Esophagus muscularis mucosa (tissue), 3 donors: ENCODE measurements around the gene SIGLEC15.

Source experiments
- POLR2A ChIP-seq: fragments of 450-650 bp; IDR thresholded peaks from one replicate; pipeline ENCODE4 v1.6.1; 2017; ENCODE audit warnings: antibody characterized with exemption, moderate library complexity, mild to moderate bottlenecking, low read depth
- TF ChIP-seq, protein P1 (sequence below), 3 experiments: fragments of 200-600 bp in 2 of 3; fragments of 450-650 bp in 1 of 3; sonication (generic) in 2 of 3; IDR thresholded peaks; one replicate each; pipeline ENCODE4 v1.5.1; 2017 to 2019; ENCODE audit warnings: antibody characterized with exemption in 3 of 3, mild to moderate bottlenecking in 2 of 3, moderate library complexity in 1 of 3

DNA sequence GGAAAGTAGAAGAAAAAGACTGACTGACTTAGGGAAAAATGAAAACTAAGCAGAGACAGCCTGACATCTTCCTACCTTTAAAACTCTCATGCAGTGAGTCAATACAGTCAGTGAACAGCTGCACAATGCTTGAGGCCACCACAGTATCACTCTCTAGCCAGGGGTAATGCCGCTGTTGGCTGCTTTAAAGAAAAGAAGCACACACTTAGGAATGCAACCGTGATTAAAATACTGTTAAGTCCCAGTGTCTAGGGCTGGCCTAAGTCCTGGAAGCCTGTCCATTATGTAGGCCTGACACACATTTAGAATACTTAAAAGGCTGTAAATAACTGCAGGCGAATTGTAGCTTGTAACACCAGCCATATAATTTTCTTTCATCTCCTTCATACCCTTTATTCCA lies 50.7 kb downstream of the SIGLEC15 start:
- TF ChIP-seq, protein P1, sequence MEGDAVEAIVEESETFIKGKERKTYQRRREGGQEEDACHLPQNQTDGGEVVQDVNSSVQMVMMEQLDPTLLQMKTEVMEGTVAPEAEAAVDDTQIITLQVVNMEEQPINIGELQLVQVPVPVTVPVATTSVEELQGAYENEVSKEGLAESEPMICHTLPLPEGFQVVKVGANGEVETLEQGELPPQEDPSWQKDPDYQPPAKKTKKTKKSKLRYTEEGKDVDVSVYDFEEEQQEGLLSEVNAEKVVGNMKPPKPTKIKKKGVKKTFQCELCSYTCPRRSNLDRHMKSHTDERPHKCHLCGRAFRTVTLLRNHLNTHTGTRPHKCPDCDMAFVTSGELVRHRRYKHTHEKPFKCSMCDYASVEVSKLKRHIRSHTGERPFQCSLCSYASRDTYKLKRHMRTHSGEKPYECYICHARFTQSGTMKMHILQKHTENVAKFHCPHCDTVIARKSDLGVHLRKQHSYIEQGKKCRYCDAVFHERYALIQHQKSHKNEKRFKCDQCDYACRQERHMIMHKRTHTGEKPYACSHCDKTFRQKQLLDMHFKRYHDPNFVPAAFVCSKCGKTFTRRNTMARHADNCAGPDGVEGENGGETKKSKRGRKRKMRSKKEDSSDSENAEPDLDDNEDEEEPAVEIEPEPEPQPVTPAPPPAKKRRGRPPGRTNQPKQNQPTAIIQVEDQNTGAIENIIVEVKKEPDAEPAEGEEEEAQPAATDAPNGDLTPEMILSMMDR (IDR thresholded peaks at IDR 0.05), result no peak
- TF ChIP-seq POLR2A, result no peak
